Stimulated activated CD4-positive, alpha-beta T cell treated with anti-CD3 and anti-CD28 coated beads, Interleukin-12 subunit alpha, Interleukin-12 subunit beta, amount 100 ng/mL, for 48 hours (primary cell): ENCODE data around the gene TSLP.

Source experiments
- DNase-seq, 3 donors: peaks; one replicate each; pipeline ENCODE4 v3.0.0-alpha.2; 2020; ENCODE audit warnings: low read depth in 2 of 3, low spot score in 1 of 3

TSLP gene

GRCh38 chr5:111095982-111096381 is 24.5 kb downstream of the TSLP start:
- no peak for DNase-seq

DNA sequence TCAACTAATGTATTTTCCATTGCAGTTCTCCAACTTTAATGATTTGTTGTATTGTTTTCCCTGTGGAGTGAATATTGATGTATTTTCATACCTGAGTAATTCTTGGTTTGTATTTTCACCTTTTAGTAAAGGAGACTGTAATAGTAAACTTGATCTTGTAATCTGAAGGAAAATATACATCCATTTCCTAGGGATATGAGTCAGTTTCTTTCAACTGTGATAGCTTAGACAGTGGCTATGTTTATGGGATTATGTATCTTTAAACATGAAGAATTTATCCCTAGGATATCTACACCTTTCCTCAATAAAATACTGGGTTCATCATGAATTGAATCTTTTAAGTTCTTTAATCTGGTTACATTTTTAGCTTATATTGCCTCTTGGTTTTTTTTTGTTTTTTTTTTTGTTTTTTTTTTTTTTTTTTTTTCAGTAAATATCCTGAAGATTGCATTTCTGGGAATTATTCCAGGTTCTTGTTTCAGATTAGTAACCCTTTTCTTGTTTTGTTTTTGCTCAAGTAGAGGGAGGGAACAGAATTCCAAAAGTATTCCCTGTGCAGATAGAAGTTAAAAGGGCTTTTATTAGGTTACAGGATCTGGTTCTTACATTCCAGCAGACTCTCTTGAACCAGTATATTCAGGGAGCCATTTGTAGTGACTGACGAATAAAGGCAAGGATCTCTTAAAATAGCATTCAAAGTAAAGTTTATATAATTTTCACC is 27.7 kb downstream of the TSLP start:
- no peak for DNase-seq

DNA sequence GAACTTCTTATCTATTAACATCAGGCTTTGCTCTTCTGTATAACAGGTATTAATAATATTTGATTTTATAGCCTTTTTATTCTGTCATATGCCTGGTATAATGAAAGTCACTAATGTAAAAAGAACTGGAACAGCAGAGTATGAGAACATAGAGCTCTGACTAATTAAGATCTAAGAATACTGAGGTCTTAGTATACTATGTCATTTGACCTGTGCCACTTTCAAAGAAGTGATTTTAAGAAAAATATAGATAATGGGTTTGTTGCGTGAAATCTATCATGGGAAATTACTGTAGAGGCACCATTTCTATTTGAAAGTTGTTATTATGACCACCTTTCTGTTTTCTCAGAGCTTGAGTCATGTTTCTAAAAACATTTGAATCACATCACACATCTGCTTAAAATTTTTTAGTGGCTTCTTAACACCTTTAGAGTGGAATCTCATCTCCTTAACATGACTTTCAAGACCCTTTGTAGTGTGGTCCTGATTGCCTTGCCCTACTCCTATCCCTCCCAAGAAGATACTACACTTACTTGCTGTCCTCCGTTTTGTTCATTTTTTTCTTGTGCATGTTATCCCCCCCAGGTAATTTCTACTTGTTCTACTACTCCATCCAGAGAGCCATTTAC is 34.9 kb downstream of the TSLP start:
- no peak for DNase-seq

- DNase-seq = no peak
These were observed 35.9 kb downstream of the TSLP start for GRCh38 chr5:111107371-111107770.

DNA sequence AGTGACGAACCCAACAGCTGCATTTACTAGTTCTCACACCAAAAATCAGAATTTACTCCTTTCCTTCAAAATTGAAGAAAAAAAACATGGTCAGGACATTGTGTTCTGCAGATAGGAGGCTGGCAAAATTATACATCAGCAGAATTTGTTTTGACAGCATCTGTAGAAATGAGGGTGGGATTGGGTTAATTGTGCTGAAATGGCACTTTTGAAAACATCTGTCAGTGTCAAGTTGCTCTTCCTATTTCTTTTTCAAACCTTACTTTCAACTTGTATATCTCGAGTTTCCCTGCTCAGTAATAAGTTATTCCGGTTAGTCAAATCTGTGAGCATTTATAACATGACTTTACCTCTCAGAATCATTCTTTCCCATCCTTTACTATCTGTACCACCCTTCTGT is 40.4 kb downstream of the TSLP start:
- DNase-seq = no peak

DNA sequence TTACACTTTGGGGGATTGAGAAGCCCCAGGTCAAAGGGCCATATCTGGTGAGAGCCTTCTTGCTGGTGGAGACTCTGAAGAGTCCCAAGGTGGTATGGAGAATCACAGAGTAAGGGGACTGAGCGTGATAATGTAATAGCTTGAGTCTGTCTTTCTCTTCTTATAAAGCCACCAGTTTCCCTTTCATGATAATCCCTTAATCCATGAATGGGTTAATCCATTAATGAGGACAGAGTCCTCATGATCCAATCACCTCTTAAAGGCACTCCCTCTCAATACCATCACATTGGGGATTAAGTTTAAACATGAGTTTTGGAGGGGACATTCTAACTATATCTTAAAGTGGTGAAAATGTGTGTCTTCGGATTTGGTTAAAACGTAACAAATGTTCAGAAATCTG is 42.2 kb downstream of the TSLP start:
- DNase-seq = no peak

DNA sequence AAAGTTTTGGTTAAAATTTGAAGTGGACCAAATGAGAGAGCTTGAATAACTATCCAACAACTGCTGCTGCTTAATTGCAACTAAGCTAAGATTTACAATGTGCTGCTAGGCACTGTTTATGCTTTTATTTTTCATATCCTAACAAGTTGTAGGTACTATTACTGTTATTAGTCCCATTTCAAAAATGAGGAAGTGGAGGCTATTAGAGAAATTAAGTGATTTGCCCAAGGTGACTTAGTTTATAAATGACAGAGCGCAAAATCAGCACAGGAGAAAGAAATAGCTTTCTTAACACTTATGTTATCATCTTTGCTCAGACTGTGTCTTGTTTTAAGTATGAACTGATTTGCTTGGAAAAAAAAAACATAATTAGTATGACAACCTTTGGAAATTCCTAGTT is 43.7 kb downstream of the TSLP start:
- no peak for DNase-seq

DNA sequence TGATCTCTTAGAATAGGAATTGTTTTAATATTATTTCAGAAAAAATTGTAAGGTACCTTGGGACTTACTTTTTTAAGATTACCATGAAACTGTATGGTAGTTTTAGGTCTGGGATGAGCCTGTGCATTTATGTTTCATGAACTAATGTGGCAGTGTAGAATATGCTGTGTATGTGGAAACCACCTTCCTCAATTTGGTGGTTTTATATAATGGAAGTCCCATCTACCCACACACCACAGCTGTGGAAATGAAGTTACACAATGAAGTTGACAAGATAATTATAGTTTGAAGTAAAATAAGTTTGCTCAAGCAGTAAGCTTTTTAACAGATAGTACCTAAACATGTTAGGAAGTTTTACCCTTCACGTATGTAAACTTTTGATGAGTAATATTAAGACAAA is 45.0 kb downstream of the TSLP start:
- DNase-seq = no peak

- no peak for DNase-seq
These were observed 45.6 kb downstream of the TSLP start for GRCh38 chr5:111117136-111117535.

DNA sequence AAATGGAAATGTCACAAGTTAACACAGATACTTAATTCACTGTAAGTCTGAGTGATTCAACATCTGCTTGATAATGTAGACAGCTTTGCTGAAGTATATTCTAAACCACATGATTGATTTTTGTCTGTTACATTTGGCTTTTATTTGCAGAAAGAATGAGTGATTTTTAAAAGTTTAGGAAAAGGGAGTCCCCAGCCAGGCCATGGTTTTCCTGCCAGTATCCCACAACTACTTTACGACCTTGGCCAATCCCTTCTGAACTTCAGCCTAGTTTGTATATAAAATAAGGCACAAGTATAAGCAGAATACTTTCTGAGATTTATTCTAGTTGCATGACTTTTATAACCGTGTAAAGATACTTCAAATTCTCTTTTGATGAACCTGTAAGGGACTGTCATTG is 47.7 kb downstream of the TSLP start:
- DNase-seq = no peak

- DNase-seq = no peak
These were observed 48.3 kb downstream of the TSLP start for GRCh38 chr5:111119856-111120255.

DNA sequence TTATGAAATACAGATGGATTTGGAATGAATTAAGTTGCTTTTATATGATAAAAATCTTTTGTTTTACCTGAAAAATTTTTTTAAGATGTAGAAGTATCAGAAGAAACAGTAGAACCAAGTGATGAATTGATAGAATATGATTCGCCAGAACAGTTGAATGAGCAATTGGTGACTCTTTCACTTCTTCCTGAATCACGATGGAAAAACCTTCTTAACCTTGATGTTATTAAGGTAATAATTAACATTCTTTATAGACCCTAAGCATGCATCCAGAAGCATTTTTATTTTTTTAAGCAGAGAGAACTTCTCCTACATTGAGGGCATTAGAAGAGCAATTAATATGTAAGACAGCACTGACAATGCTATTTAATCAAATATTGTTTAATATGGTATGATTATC is 49.4 kb downstream of the TSLP start:
- DNase-seq = no peak

DNA sequence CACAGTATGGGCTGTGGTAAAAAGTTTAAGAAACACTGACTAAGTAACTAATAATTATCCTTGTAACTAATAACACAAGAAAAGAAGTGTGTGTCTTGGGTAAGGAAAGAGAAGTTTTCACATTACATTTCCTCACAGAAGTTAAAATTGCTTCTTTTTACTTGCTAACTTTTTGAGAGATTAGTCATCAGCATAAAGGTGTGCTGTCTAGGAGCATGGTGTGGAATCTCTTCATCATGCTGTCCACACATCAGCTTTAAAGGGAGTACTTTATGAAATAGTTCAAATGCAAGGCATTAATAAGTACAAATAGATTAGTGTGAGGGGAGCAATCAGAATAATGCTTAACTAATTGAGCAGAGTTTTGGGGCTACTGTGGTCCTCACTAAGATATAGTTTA is 50.4 kb downstream of the TSLP start:
- no peak for DNase-seq

DNA sequence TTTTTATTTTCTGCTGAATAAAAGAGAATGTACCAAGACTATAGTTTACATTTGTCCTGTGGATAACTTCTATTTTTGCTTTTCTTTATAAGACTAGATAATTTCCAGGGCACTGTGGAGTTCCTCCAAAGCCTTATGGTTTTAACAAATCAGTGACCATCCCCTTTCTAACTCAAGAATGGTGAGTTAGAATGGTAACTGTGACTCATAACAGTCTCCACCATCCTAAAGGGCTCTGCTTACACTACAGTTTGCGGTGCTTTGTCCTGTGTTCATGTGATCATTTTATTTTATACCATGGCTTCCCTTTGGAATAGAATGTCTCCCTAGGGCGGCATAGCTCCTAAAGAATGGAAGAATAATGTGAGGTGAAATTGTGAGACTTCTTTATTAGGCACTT is 50.9 kb downstream of the TSLP start:
- DNase-seq = no peak

DNA sequence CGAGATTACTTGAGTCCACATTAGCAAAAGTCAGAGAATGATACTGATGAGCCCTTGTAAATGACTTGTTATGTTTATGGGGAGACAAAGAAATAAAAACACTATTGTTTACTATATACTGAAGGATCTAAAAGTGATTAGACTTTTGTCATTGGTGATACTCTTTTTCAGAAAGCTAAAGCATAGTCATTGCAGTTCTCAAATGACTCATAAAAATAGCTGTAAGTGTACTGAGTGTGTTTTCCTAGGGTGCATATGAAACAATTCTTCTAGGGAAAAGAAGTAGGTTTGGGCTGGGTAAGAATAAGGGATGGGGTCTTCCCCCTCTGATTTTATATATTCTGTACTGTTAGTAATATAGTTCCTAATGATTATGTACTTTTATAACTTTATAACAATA is 53.3 kb downstream of the TSLP start:
- no peak for DNase-seq

GRCh38 chr5:111126896-111127295 is 55.4 kb downstream of the TSLP start:
- DNase-seq = no peak
